HUDEP-2 (cell line): Measurements from ENCODE around the gene C2orf74.
"Not testable (repeated sequence)": the region's sequence is repeated elsewhere in the genome, so short reads cannot be mapped to it uniquely, and the experiment has no call there.

Experiments used
- DNase-seq, 76 experiments: peaks; one replicate each; lab custom pipeline; 2025; ENCODE audit not compliant: unreplicated experiment in 76 of 76; lab: John Stamatoyannopoulos, UW

Gene C2orf74

GRCh38 chr2:61172671-61173070 lies 10.7 kb downstream of the C2orf74 start:
- no peak for DNase-seq

- DNase-seq: no peak
Observed at GRCh38 chr2:61173116-61173515, 11.1 kb downstream of the C2orf74 start.

- DNase-seq: no peak
Observed at GRCh38 chr2:61175036-61175435, 13.0 kb downstream of the C2orf74 start.

GRCh38 chr2:61176755-61177726 lies 15.1 kb downstream of the C2orf74 start:
- DNase-seq: peak in 75 of 76 experiments; percentile 22 to 94 (median 85)

- DNase-seq: peak in 15 of 76 experiments; percentile 4 to 50 (median 29)
Observed at GRCh38 chr2:61177727-61178549, 15.9 kb downstream of the C2orf74 start.

- DNase-seq: no peak
Observed at GRCh38 chr2:61178603-61179545, 16.9 kb downstream of the C2orf74 start.

GRCh38 chr2:61179701-61180639 lies 18.0 kb downstream of the C2orf74 start:
- peak in 68 of 76 experiments; percentile 4 to 70 (median 38) for DNase-seq

GRCh38 chr2:61180686-61181085 lies 18.7 kb downstream of the C2orf74 start:
- DNase-seq: no peak

- no peak for DNase-seq
Observed at GRCh38 chr2:61181382-61182058, 19.5 kb downstream of the C2orf74 start.

GRCh38 chr2:61182059-61182383 lies 20.0 kb downstream of the C2orf74 start:
- no peak for DNase-seq

GRCh38 chr2:61183795-61184194 lies 21.8 kb downstream of the C2orf74 start:
- DNase-seq: no peak

GRCh38 chr2:61184263-61184662 lies 22.3 kb downstream of the C2orf74 start:
- no peak for DNase-seq

- no peak for DNase-seq
Observed at GRCh38 chr2:61185231-61185728, 23.3 kb downstream of the C2orf74 start.

- DNase-seq: no peak
Observed at GRCh38 chr2:61187085-61187484, 25.1 kb downstream of the C2orf74 start.

GRCh38 chr2:61193670-61194561 lies 31.9 kb downstream of the C2orf74 start:
- no peak for DNase-seq

GRCh38 chr2:61194646-61195045 lies 32.7 kb downstream of the C2orf74 start:
- not testable (repeated sequence) for DNase-seq

GRCh38 chr2:61196671-61197070 lies 34.7 kb downstream of the C2orf74 start:
- no peak for DNase-seq

GRCh38 chr2:61205132-61205531 lies 43.1 kb downstream of the C2orf74 start:
- no peak for DNase-seq
